HepG2 (cell line): Measurements from ENCODE around the gene CDIP1. TPM values are rescaled to one million over a fixed set of nuclear protein-coding genes. Genes with fewer than 3 reads are reported as not detected.
A peak's percentile ranks its signal among the peaks of the same experiment; 100 is the strongest.

Source experiments
- HDAC6 ChIP-seq: fragments of 200-600 bp; sonication (generic); IDR thresholded peaks from 2 replicates; pipeline ENCODE4 v1.7.0; 2017; ENCODE audit warnings: mild to moderate bottlenecking, antibody characterized with exemption, low read length, low read depth
- HOXD1 ChIP-seq: sonication (generic); formaldehyde crosslinking; IDR thresholded peaks from 2 replicates; pipeline ENCODE4 v1.5.0; 2020; ENCODE audit warnings: missing genetic modification reagents
- MBD4 ChIP-seq: IDR thresholded peaks from 2 replicates; pipeline ENCODE4 v1.6.1; 2012; ENCODE audit warnings: low read length, inconsistent platforms, borderline replicate concordance
- RAD21 ChIP-seq: fragments of 450-650 bp; formaldehyde crosslinking; IDR thresholded peaks from 2 replicates; pipeline ENCODE4 v1.5.0; 2020; ENCODE audit warnings: mild to moderate bottlenecking
- SRSF1 ChIP-seq: fragments of 200-400 bp; formaldehyde crosslinking; optimal IDR thresholded peaks from 2 replicates; pipeline ENCODE3; 2017; ENCODE audit warnings: mild to moderate bottlenecking, low read depth, low read length, moderate library complexity
- ZSCAN25 ChIP-seq: sonication (generic); formaldehyde crosslinking; IDR thresholded peaks from 2 replicates; pipeline ENCODE4 v1.8.0; 2022; ENCODE audit warnings: mild to moderate bottlenecking, missing genetic modification reagents
- polyA plus RNA-seq, 8 experiments: library from polyadenylated mRNA; depleted of rRNA in 3 of 8; stranded (reverse) in 7 of 8; unstranded in 1 of 8; fragments of >200 nt; fragmentation: Illumina TruSeq in 4 of 8; extraction: Trizol in 4 of 8; gene quantifications; 2 replicates each; pipeline versions ENCODE4 v1.2.1 to v1.2.3, GENCODE V29; 2011 to 2016; ENCODE audit warnings: low read depth in 4 of 8, missing spikeins in 1 of 8, mixed read lengths in 1 of 8; ENCODE audit not compliant: insufficient read depth in 1 of 8
- total RNA-seq, 5 experiments: library from RNA; depleted of rRNA; stranded (reverse); fragments of >200 nt; fragmentation: Illumina TruSeq; extraction: Trizol; gene quantifications; 2 replicates each; pipeline ENCODE4 v1.2.3, GENCODE V29; 2016; ENCODE audit warnings: low read depth in 1 of 5
- TF ChIP-seq, protein P1 (sequence below): sonication (generic); formaldehyde crosslinking; conservative IDR thresholded peaks from 2 replicates; pipeline ENCODE4 v1.4.0; 2020; ENCODE audit warnings: mild to moderate bottlenecking, missing genetic modification reagents, moderate library complexity
- TF ChIP-seq, protein P2 (sequence below): sonication (generic); formaldehyde crosslinking; IDR thresholded peaks from 2 replicates; pipeline ENCODE4 v1.8.1; 2023; ENCODE audit warnings: mild to moderate bottlenecking, missing genetic modification reagents
- TF ChIP-seq, protein P3 (sequence below): IDR thresholded peaks from 2 replicates; pipeline ENCODE4 v1.6.1; 2016; ENCODE audit warnings: low read depth, missing genetic modification reagents, missing compliant biosample characterization
- TF ChIP-seq, protein P4 (sequence below): sonication (generic); formaldehyde crosslinking; IDR thresholded peaks from 2 replicates; pipeline ENCODE4 v1.8.1; 2023; ENCODE audit warnings: mild to moderate bottlenecking, missing genetic modification reagents, borderline replicate concordance
- TF ChIP-seq, protein P5 (sequence below): sonication (generic); formaldehyde crosslinking; IDR thresholded peaks from 2 replicates; pipeline ENCODE4 v1.8.0; 2022; ENCODE audit warnings: missing genetic modification reagents, mild to moderate bottlenecking, moderate library complexity, borderline replicate concordance
- TF ChIP-seq, protein P6 (sequence below), 2 experiments: fragments of 450-650 bp in 1 of 2; sonication (generic) in 1 of 2; formaldehyde crosslinking; IDR thresholded peaks; 2 replicates each; pipeline versions ENCODE4 v1.5.0 to v1.8.0; 2020 to 2022; ENCODE audit warnings: mild to moderate bottlenecking in 1 of 2, missing genetic modification reagents in 1 of 2

The CDIP1 gene
- total and polyA plus RNA-seq, 2 of the 13 experiments (the other 11 are each of a cell fraction or from before 2014, with no cell fraction given), result 31.2 to 56.7 TPM

DNA sequence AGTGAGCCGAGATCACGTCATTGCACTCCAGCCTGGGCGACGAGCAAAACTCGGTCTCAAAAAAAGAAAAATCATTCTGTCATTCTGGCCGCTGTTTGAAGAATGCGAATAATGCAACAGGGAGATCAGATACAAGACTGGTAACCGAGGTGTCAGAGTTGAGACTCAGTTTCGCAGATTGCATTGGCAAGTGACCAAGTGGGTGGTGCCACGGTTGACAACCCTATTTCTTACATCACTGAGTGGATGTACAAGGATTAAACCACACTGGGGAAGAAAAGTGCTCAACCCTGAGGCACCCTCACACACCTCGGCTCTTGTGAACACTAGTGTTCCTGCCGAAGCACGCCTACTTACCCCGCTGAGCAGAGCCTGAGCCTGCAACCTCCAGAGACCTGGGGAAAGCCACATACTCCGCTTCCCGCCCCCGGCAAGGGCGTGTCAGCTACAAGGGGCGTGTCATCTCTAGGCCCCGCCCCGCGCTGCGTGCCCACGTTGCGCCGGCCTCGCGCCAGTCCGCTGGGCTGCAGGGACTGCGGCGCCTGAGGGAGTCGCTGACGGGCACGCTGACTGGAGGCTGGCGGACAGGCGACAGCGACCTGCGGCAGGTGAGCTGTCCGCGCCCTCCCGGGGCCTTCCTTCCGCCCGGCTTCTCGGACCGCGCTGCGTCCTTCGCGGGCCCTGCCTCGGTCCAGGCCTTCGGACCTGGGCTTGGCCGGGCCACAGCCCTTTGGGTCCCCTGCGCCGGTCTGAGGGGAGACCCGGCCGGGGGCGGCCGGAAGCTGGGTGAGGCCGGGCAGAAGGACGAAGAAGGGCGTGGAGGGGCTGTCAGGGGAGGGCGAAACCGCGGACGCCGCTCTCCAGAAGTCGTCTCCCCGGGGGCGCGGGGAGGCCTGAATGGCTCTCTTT, 62.4 kb downstream of the CDIP1 start, which contains the start of gene HMOX2 (continued):
- TF ChIP-seq, protein P1, sequence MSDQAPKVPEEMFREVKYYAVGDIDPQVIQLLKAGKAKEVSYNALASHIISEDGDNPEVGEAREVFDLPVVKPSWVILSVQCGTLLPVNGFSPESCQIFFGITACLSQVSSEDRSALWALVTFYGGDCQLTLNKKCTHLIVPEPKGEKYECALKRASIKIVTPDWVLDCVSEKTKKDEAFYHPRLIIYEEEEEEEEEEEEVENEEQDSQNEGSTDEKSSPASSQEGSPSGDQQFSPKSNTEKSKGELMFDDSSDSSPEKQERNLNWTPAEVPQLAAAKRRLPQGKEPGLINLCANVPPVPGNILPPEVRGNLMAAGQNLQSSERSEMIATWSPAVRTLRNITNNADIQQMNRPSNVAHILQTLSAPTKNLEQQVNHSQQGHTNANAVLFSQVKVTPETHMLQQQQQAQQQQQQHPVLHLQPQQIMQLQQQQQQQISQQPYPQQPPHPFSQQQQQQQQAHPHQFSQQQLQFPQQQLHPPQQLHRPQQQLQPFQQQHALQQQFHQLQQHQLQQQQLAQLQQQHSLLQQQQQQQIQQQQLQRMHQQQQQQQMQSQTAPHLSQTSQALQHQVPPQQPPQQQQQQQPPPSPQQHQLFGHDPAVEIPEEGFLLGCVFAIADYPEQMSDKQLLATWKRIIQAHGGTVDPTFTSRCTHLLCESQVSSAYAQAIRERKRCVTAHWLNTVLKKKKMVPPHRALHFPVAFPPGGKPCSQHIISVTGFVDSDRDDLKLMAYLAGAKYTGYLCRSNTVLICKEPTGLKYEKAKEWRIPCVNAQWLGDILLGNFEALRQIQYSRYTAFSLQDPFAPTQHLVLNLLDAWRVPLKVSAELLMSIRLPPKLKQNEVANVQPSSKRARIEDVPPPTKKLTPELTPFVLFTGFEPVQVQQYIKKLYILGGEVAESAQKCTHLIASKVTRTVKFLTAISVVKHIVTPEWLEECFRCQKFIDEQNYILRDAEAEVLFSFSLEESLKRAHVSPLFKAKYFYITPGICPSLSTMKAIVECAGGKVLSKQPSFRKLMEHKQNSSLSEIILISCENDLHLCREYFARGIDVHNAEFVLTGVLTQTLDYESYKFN (CRISPR knock-in tag), result peak; percentile 32; the same call in 1 of the 2 replicates
- TF ChIP-seq, protein P2, sequence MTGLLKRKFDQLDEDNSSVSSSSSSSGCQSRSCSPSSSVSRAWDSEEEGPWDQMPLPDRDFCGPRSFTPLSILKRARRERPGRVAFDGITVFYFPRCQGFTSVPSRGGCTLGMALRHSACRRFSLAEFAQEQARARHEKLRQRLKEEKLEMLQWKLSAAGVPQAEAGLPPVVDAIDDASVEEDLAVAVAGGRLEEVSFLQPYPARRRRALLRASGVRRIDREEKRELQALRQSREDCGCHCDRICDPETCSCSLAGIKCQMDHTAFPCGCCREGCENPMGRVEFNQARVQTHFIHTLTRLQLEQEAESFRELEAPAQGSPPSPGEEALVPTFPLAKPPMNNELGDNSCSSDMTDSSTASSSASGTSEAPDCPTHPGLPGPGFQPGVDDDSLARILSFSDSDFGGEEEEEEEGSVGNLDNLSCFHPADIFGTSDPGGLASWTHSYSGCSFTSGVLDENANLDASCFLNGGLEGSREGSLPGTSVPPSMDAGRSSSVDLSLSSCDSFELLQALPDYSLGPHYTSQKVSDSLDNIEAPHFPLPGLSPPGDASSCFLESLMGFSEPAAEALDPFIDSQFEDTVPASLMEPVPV (CRISPR knock-in tag), result peak; percentile 93
- TF ChIP-seq HOXD1 (CRISPR knock-in tag), result peak; percentile 52; the same call in 1 of the 2 replicates
- TF ChIP-seq, protein P3, sequence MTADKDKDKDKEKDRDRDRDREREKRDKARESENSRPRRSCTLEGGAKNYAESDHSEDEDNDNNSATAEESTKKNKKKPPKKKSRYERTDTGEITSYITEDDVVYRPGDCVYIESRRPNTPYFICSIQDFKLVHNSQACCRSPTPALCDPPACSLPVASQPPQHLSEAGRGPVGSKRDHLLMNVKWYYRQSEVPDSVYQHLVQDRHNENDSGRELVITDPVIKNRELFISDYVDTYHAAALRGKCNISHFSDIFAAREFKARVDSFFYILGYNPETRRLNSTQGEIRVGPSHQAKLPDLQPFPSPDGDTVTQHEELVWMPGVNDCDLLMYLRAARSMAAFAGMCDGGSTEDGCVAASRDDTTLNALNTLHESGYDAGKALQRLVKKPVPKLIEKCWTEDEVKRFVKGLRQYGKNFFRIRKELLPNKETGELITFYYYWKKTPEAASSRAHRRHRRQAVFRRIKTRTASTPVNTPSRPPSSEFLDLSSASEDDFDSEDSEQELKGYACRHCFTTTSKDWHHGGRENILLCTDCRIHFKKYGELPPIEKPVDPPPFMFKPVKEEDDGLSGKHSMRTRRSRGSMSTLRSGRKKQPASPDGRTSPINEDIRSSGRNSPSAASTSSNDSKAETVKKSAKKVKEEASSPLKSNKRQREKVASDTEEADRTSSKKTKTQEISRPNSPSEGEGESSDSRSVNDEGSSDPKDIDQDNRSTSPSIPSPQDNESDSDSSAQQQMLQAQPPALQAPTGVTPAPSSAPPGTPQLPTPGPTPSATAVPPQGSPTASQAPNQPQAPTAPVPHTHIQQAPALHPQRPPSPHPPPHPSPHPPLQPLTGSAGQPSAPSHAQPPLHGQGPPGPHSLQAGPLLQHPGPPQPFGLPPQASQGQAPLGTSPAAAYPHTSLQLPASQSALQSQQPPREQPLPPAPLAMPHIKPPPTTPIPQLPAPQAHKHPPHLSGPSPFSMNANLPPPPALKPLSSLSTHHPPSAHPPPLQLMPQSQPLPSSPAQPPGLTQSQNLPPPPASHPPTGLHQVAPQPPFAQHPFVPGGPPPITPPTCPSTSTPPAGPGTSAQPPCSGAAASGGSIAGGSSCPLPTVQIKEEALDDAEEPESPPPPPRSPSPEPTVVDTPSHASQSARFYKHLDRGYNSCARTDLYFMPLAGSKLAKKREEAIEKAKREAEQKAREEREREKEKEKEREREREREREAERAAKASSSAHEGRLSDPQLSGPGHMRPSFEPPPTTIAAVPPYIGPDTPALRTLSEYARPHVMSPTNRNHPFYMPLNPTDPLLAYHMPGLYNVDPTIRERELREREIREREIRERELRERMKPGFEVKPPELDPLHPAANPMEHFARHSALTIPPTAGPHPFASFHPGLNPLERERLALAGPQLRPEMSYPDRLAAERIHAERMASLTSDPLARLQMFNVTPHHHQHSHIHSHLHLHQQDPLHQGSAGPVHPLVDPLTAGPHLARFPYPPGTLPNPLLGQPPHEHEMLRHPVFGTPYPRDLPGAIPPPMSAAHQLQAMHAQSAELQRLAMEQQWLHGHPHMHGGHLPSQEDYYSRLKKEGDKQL, result peak; percentile 24; the same call in 1 of the 2 replicates
- TF ChIP-seq, protein P4, sequence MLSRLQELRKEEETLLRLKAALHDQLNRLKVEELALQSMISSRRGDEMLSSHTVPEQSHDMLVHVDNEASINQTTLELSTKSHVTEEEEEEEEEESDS, result peak; percentile 78; the same call in 1 of the 2 replicates
- no peak for TF ChIP-seq HDAC6
- TF ChIP-seq, protein P5, sequence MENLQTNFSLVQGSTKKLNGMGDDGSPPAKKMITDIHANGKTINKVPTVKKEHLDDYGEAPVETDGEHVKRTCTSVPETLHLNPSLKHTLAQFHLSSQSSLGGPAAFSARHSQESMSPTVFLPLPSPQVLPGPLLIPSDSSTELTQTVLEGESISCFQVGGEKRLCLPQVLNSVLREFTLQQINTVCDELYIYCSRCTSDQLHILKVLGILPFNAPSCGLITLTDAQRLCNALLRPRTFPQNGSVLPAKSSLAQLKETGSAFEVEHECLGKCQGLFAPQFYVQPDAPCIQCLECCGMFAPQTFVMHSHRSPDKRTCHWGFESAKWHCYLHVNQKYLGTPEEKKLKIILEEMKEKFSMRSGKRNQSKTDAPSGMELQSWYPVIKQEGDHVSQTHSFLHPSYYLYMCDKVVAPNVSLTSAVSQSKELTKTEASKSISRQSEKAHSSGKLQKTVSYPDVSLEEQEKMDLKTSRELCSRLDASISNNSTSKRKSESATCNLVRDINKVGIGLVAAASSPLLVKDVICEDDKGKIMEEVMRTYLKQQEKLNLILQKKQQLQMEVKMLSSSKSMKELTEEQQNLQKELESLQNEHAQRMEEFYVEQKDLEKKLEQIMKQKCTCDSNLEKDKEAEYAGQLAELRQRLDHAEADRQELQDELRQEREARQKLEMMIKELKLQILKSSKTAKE (CRISPR knock-in tag), result peak; percentile 37; the same call in 1 of the 2 replicates
- peak; percentile 74; the same call in 1 of the 2 replicates for TF ChIP-seq ZSCAN25 (CRISPR knock-in tag)
- TF ChIP-seq MBD4, result no peak
- TF ChIP-seq, protein P6, sequence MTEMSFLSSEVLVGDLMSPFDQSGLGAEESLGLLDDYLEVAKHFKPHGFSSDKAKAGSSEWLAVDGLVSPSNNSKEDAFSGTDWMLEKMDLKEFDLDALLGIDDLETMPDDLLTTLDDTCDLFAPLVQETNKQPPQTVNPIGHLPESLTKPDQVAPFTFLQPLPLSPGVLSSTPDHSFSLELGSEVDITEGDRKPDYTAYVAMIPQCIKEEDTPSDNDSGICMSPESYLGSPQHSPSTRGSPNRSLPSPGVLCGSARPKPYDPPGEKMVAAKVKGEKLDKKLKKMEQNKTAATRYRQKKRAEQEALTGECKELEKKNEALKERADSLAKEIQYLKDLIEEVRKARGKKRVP (CRISPR knock-in tag; IDR thresholded peaks at IDR 0.05), result peak in 1 of 2 experiments; percentile 66; a peak in 1 of 4 replicates
- TF ChIP-seq SRSF1, result peak; percentile 45
- TF ChIP-seq RAD21, result peak; percentile 74
